GM18517 (cell line): ENCODE data around the gene C11orf21.

ENCODE experiments used
- ATAC-seq: cut with Tn5 transposase; IDR thresholded peaks from one replicate; pipeline ENCODE4 v1.9.1; 2021; ENCODE audit warnings: mild to moderate bottlenecking, moderate library complexity; ENCODE audit not compliant: unreplicated experiment

The C11orf21 gene

GRCh38 chr11:2321311-2321683 is 19.6 kb upstream of the C11orf21 start:
- ATAC-seq = no peak

- ATAC-seq = no peak
Observed at GRCh38 chr11:2320568-2321310, 19.0 kb upstream of the C11orf21 start.

GRCh38 chr11:2319791-2320472 is 18.2 kb upstream of the C11orf21 start:
- no peak for ATAC-seq

GRCh38 chr11:2318707-2319106 is 17.0 kb upstream of the C11orf21 start:
- ATAC-seq = no peak

GRCh38 chr11:2318123-2318522 is 16.4 kb upstream of the C11orf21 start:
- no peak for ATAC-seq

GRCh38 chr11:2317354-2318050 is 15.8 kb upstream of the C11orf21 start:
- ATAC-seq = no peak

- no peak for ATAC-seq
Observed at GRCh38 chr11:2316963-2317244, 15.2 kb upstream of the C11orf21 start.

GRCh38 chr11:2316169-2316962 is 14.6 kb upstream of the C11orf21 start:
- no peak for ATAC-seq

- ATAC-seq = no peak
Observed at GRCh38 chr11:2315395-2316168, 13.9 kb upstream of the C11orf21 start.

- no peak for ATAC-seq
Observed at GRCh38 chr11:2314525-2315394, 13.0 kb upstream of the C11orf21 start.

- ATAC-seq = no peak
Observed at GRCh38 chr11:2314136-2314524, 12.4 kb upstream of the C11orf21 start.

- ATAC-seq = no peak
Observed at GRCh38 chr11:2313051-2313951, 11.6 kb upstream of the C11orf21 start.

- ATAC-seq = no peak
Observed at GRCh38 chr11:2312232-2313042, 10.7 kb upstream of the C11orf21 start.

- ATAC-seq = no peak
Observed at GRCh38 chr11:2311353-2312133, 9.8 kb upstream of the C11orf21 start.

GRCh38 chr11:2310786-2311352 is 9.2 kb upstream of the C11orf21 start:
- no peak for ATAC-seq

- ATAC-seq = no peak
Observed at GRCh38 chr11:2310073-2310785, 8.5 kb upstream of the C11orf21 start.
